Epithelial cell of proximal tubule (primary cell): ENCODE measurements around the gene MVP. TPM values are rescaled to one million over a fixed set of nuclear protein-coding genes. Genes with fewer than 3 reads are reported as not detected.
A peak's percentile ranks its signal among the peaks of the same experiment; 100 is the strongest.

Source experiments
- DNase-seq: peaks from one replicate; pipeline ENCODE4 v3.0.0-alpha.2; 2011; ENCODE audit warnings: low read depth
- H3K4me3 ChIP-seq: 2 replicates; pipeline ENCODE4 v1.5.1; 2011; ENCODE audit warnings: low read depth, mild to moderate bottlenecking, low read length
- CTCF ChIP-seq: conservative IDR thresholded peaks from 2 replicates; pipeline ENCODE4 v1.5.1; 2012; ENCODE audit warnings: low read depth, mild to moderate bottlenecking, low read length
- total RNA-seq: library from RNA; depleted of rRNA; stranded (reverse); fragments of >200 nt; gene quantifications from 2 replicates; pipeline ENCODE4 v1.2.3, GENCODE V29; 2015

Gene MVP
- total RNA-seq, 1 donor from 2014 or later: 179 TPM

GRCh38 chr16:29805232-29806098 is 14.8 kb upstream of the MVP start:
- DNase-seq: no peak
- no peak for TF ChIP-seq CTCF
- peak overlapping the region; percentile 81 for H3K4me3 ChIP-seq

DNA sequence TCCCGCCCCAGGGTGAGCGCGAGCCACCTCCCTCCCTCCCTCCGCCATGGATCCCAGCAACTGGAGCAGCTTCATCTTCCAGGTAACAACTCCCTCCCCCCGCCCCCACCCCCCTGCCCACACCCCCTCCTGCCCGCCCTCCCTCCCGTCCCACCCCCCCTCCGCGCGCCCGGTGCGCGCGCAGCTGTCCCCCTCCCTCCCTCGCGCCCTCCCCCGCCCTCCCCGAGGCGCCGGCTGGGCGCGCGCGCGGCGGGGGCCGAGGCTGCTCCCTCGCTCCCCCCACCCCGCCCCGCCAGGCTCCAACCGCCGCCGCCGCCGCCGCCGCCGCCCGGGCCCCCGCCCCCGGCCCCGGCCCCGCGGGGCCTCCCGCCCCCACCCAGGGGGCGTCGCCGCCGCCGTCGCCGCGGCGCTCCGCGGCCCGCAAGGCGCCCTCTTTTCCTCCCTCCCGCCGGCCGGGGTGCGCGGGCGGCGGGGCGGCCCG is 14.1 kb upstream of the MVP start, which contains the start of gene MAZ:
MAZ (plus strand) TSS at position 431 of the 481 bp plus-strand sequence. CDS start 173 bp downstream, outside the sequence.
- no peak for DNase-seq

DNA sequence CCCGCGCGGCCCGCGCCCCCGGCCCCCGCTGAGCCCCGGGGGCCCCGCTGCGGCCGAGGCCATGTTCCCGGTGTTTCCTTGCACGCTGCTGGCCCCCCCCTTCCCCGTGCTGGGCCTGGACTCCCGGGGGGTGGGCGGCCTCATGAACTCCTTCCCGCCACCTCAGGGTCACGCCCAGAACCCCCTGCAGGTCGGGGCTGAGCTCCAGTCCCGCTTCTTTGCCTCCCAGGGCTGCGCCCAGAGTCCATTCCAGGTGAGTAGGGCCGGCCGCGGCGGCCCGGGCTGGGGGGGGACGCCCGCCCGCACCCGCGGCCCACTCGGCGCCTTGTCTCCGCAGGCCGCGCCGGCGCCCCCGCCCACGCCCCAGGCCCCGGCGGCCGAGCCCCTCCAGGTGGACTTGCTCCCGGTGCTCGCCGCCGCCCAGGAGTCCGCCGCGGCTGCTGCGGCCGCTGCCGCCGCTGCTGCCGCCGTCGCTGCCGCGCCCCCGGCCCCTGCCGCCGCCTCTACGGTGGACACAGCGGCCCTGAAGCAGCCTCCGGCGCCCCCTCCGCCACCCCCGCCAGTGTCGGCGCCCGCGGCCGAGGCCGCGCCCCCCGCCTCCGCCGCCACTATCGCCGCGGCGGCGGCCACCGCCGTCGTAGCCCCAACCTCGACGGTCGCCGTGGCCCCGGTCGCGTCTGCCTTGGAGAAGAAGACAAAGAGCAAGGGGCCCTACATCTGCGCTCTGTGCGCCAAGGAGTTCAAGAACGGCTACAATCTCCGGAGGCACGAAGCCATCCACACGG is 13.4 kb upstream of the MVP start:
- no peak for DNase-seq
- peak overlapping the region; percentile 70 for H3K4me3 ChIP-seq
- TF ChIP-seq CTCF: no peak

More for the DNA sequence above, 14.1 kb upstream of the MVP start, which contains the start of gene MAZ:
- no peak for TF ChIP-seq CTCF
- H3K4me3 ChIP-seq: peak within 1 kb of the TSS; percentile 81

- no peak for DNase-seq
- peak; percentile 47 for TF ChIP-seq CTCF
- H3K4me3 ChIP-seq: peak overlapping the region; percentile 53
Observed at GRCh38 chr16:29807426-29808218, 12.6 kb upstream of the MVP start.

GRCh38 chr16:29808219-29808900 is 11.9 kb upstream of the MVP start:
- peak overlapping the region; percentile 53 for H3K4me3 ChIP-seq
- no peak for DNase-seq
- no peak for TF ChIP-seq CTCF
